GM12875 (cell line): Measurements from ENCODE around the gene DAAM1.

Experiments used
- H3K4me3 ChIP-seq: one replicate; pipeline ENCODE4 v1.5.1; 2011; ENCODE audit warnings: low read depth, low read length, control low read depth
- TF ChIP-seq, protein P1 (sequence below): IDR thresholded peaks from 2 replicates; pipeline ENCODE4 v1.5.1; 2011; ENCODE audit warnings: low read depth, mild to moderate bottlenecking, control low read depth, inconsistent platforms, low read length, moderate library complexity, borderline replicate concordance; ENCODE audit not compliant: insufficient read depth

Gene DAAM1

DNA sequence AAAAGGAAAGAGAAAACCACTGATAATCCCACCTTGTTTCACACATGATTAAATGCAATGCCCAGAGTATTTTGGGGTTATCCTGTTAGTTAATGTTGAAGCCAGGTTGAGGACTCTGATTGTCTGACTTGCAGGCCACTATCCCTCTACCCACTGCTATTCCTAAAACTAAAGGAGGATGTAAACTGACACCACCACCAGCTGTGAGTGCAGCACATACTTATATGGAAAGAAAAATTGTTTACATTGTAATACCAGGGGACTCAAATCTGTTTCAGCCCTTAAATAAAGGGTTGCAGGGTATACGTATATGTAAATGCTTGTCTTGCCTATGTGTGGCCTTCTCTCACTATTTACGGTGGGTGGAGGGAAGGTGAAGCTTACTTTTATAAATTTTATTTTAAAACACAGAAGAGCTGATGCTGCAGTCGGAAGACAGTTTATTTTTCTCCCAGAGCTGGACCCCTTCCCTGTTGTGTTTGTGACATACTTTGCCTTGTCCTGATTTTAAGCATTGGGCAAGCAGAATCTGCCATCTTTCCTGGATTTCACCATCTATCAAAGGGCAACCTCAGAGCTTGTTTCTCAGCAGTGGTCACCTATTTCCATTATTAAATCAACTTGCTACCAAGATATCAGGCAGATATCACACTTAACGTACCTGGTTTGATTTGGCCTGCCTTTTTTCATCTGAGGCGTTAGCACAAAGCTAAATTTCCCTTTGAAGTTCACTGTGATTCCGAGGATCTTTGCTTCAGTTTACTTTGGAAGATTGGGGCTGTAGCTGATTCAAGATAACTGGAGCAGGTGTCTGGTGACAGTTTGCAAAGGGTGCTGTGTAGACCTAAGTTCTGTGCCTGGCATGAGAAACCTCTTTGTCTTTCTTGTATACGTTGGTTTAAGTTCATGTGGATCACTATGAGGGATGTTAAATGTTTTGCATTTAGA, 25.2 kb downstream of the DAAM1 start:
- no peak overlapping the region for H3K4me3 ChIP-seq
- TF ChIP-seq, protein P1, sequence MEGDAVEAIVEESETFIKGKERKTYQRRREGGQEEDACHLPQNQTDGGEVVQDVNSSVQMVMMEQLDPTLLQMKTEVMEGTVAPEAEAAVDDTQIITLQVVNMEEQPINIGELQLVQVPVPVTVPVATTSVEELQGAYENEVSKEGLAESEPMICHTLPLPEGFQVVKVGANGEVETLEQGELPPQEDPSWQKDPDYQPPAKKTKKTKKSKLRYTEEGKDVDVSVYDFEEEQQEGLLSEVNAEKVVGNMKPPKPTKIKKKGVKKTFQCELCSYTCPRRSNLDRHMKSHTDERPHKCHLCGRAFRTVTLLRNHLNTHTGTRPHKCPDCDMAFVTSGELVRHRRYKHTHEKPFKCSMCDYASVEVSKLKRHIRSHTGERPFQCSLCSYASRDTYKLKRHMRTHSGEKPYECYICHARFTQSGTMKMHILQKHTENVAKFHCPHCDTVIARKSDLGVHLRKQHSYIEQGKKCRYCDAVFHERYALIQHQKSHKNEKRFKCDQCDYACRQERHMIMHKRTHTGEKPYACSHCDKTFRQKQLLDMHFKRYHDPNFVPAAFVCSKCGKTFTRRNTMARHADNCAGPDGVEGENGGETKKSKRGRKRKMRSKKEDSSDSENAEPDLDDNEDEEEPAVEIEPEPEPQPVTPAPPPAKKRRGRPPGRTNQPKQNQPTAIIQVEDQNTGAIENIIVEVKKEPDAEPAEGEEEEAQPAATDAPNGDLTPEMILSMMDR = no peak

DNA sequence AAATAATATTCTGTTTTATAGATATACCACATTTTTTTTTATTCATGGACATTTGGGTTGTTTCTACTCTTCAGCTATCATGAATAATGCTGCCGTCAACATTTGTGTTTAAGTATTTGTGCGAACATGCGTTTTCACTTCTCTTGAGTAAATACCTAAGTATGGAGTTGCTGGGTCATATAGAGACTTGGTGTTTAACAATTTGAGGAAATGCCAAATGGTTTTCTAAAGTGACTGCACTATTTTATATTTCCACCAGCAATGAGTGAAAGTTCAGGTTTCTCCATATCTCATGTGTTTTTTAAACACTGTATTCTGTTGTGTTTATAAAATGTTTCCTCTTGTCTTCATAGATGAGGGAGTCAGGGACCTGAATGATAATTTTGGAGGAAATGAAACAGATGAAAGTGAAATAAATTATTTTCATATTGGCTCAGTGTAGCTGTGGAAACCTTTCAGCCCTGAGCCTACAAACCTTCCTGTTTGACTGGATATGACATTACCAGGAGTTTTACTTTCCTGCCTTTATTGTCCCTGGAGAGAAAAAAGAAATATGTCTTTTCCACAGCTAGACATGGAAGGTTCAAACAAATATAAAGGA, 26.3 kb downstream of the DAAM1 start:
- H3K4me3 ChIP-seq = no peak overlapping the region
- TF ChIP-seq, protein P1 = no peak

DNA sequence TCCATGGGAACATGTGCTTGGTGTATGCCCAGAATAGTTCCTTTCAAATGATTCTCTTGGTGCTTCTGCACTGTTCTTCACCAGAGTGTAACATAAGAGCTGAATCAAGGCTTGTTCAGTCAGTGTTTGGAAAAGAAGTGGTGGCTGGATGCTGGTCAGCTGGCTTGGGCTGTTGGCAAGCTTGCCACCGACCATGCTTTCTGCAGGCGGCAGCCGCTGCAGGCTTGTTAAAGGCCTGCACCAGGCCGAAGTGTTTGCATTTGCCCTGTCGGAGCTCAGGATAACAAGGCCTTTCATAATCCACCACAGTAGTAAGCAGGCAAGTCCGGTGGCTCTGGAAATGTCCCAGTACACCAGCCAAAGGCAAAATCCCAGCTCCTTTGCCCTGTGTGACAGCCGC, 26.9 kb downstream of the DAAM1 start:
- TF ChIP-seq, protein P1 = no peak
- H3K4me3 ChIP-seq = no peak overlapping the region

DNA sequence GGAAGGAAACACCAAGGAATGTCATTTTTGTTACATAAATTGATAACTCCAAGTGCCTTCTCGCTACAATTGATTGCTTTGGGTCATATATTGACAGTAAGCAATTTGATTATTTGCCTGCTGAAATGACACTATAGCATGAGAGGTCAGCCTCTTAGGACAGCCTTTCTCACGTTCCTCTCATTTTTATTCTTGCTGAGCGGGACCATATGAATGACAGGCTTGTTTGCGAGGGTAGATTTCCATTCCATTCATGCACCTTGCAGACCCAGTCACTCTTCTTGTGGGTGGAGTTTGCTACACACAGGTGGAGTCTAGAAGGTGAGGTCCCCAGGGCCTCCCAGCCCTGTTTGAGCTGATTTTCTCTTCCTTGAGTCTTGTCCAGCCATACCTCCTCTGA, 27.3 kb downstream of the DAAM1 start:
- TF ChIP-seq, protein P1 = no peak
- H3K4me3 ChIP-seq = no peak overlapping the region

DNA sequence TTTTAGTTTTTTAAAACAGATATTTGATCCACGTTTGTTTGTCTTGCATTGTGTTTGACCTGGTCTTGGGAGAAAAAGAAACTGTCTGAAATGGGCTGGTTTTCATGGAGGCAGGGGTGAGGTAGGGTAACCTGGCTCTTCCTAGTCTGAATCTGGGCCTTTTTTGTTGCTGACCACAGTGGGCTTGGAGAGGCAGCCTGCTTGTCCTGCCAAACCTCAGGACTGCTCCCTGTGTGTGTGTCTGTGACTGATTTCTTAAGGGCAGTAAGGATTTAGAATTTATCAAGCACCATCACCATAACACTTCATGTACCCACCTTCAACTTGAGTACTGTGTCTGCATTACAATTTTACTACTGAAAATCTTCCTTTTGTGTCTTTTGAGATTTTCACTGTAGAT, 28.5 kb downstream of the DAAM1 start:
- TF ChIP-seq, protein P1 = no peak
- no peak overlapping the region for H3K4me3 ChIP-seq

DNA sequence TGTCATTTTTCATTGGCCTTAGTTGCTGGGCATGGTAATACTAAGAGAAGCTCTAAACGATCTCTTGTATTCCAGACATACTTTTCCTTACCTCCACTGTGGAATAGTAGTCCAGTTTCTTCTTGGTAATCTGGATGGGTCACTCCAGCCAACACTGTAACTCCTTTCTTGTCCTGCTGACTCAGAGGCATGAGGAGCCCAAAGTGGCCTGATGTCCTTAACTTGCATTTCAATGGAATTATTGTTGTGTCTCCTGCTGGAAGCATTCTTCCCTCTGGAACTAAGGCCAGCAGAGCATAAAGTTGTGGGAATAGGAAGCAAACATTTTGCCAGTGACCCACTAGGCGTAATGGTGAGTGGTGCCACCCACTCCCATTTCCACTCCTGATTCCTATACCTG, 33.1 kb downstream of the DAAM1 start:
- no peak overlapping the region for H3K4me3 ChIP-seq
- TF ChIP-seq, protein P1 = no peak

DNA sequence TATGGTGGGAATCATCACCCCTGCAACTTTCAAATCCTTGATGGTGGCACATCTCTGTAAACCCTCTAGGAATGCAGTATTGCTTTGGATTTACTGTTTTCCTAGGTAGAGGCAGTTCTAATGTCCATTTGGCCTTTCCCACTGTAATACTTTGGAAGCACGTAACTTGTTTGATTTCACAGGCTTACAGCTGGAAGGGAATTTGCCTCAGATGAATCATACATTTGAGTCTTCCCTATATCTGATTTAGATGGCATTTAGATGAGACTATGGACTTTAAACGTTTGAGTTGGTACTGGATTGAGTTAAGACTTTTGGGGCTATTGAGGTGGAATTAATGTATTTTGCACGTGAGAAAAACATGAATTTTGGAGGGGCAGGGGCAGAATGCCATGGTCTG, 35.9 kb downstream of the DAAM1 start:
- TF ChIP-seq, protein P1 = no peak
- no peak overlapping the region for H3K4me3 ChIP-seq
